ENCODE results near the gene CCM2. TPM values are rescaled to one million over a fixed set of nuclear protein-coding genes. Genes with fewer than 3 reads are reported as not detected.

The CCM2 gene
- total RNA-seq, 2 experiments from 2014 or later = 48.8 to 52.8 TPM

GRCh38 chr7:44981035-44981706 is 18.8 kb upstream of the CCM2 start:
- H3K4me3 ChIP-seq (ENCODE audit: low read length) = no peak overlapping the region
- ChIA-PET POLR2A (interaction anchor here (6.4 to 16.1 kb wide), 2 partner anchors 20 to 50 kb away, joined by 104 to 321 read pairs; partner anchors contain the start of gene CCM2), CTCF (interaction anchor here (1.4 to 1.6 kb wide), 2 partner anchors 20 to 124 kb away, joined by 4 to 5 read pairs; no protein-coding TSS in a partner anchor)
- H3K27me3 ChIP-seq (ENCODE audit: control insufficient read depth in 1 of 2, insufficient read depth in 2 of 2, low read length in 2 of 2) = no peaks in the 10 kb centered on the region
- DNase-seq (peak in 2 of 14 experiments; percentile 52), ATAC-seq (ENCODE audit: poor library complexity) (no peak)
- intact Hi-C loops (cut with DNase I, micrococcal nuclease) = loop anchor here in 1 of 2 experiments (10.0 kb wide), 1 partner anchor 396 kb away; the partner anchor contains the start of gene TMED4
- H3K4me1 ChIP-seq (ENCODE audit: insufficient read depth, low read length) = peaks cover 90% of the 10 kb centered on the region
- H3K9me3 Mint-ChIP-seq = no peaks in the 10 kb centered on the region
- peak overlapping the region; percentile 79 for H3K4me3 Mint-ChIP-seq
- H3K36me3 Mint-ChIP-seq (ENCODE audit: low read depth) = peaks cover 69% of the 10 kb centered on the region
- peak overlapping the region; percentile 95 for H3K27ac Mint-ChIP-seq
- H3K4me1 Mint-ChIP-seq (ENCODE audit: low read depth) = peaks cover 94% of the 10 kb centered on the region
- H3K27me3 Mint-ChIP-seq = no peaks in the 10 kb centered on the region
- H3K27ac ChIP-seq (ENCODE audit: low read depth in 1 of 2, low read length in 2 of 2) = peak overlapping the region; percentile 90 to 92
- no peak for TF ChIP-seq CTCF (IDR thresholded peaks at IDR 0.05)
- no peaks in the 10 kb centered on the region for H3K9me3 ChIP-seq (ENCODE audit: control insufficient read depth in 1 of 2, insufficient read depth in 1 of 2, low read length in 2 of 2)
- H3K36me3 ChIP-seq (ENCODE audit: insufficient read depth, low read length) = peaks cover 44% of the 10 kb centered on the region

GRCh38 chr7:44982535-44982923 is 17.5 kb upstream of the CCM2 start:
- DNase-seq = no peak
- ATAC-seq (ENCODE audit: poor library complexity) = no peak
- Mint-ChIP-seq H3K4me3 (peak overlapping the region; percentile 35), H3K4me1 (ENCODE audit: low read depth) (peaks cover 89% of the 10 kb centered on the region), H3K27ac (peak overlapping the region; percentile 95), H3K36me3 (ENCODE audit: low read depth) (peaks cover 69% of the 10 kb centered on the region), H3K9me3 (no peaks in the 10 kb centered on the region), H3K27me3 (no peaks in the 10 kb centered on the region)
- Histone ChIP-seq H3K4me3 (ENCODE audit: low read length) (no peak overlapping the region), H3K9me3 (ENCODE audit: control insufficient read depth in 1 of 2, insufficient read depth in 1 of 2, low read length in 2 of 2) (no peaks in the 10 kb centered on the region), H3K36me3 (ENCODE audit: insufficient read depth, low read length) (peaks cover 36% of the 10 kb centered on the region), H3K27ac (ENCODE audit: low read depth in 1 of 2, low read length in 2 of 2) (no peak overlapping the region), H3K27me3 (ENCODE audit: control insufficient read depth in 1 of 2, insufficient read depth in 2 of 2, low read length in 2 of 2) (no peaks in the 10 kb centered on the region), H3K4me1 (ENCODE audit: insufficient read depth, low read length) (peaks cover 88% of the 10 kb centered on the region)
- intact Hi-C loops (cut with DNase I, micrococcal nuclease) = loop anchor here in 1 of 2 experiments (10.0 kb wide), 1 partner anchor 398 kb away; the partner anchor contains the start of gene TMED4
- POLR2A ChIA-PET = interaction anchor here (0.9 to 16.1 kb wide), 4 partner anchors 9 to 49 kb away, joined by 3 to 321 read pairs (median 8); partner anchors contain the start of gene CCM2
- CTCF ChIA-PET = interaction anchor here (0.8 to 1.6 kb wide), 4 partner anchors 14 to 154 kb away, joined by 3 to 5 read pairs (median 4); no protein-coding TSS in a partner anchor
- no peak for TF ChIP-seq CTCF (IDR thresholded peaks at IDR 0.05)

GRCh38 chr7:44982970-44983369 is 17.0 kb upstream of the CCM2 start:
- CTCF ChIA-PET = interaction anchor here (0.8 to 1.6 kb wide), 5 partner anchors 9 to 153 kb away, joined by 3 to 5 read pairs (median 4); no protein-coding TSS in a partner anchor
- DNase-seq (no peak), ATAC-seq (ENCODE audit: poor library complexity) (no peak)
- Mint-ChIP-seq H3K4me1 (ENCODE audit: low read depth) (peaks cover 85% of the 10 kb centered on the region), H3K36me3 (ENCODE audit: low read depth) (peaks cover 65% of the 10 kb centered on the region), H3K4me3 (peak overlapping the region; percentile 95), H3K27me3 (no peaks in the 10 kb centered on the region), H3K27ac (peak overlapping the region; percentile 95), H3K9me3 (no peaks in the 10 kb centered on the region)
- POLR2A ChIA-PET = interaction anchor here (0.9 to 16.1 kb wide), 4 partner anchors 9 to 49 kb away, joined by 3 to 321 read pairs (median 8); partner anchors contain the start of gene CCM2
- TF ChIP-seq CTCF (IDR thresholded peaks at IDR 0.05) = no peak
- no peaks in the 10 kb centered on the region for H3K9me3 ChIP-seq (ENCODE audit: control insufficient read depth in 1 of 2, insufficient read depth in 1 of 2, low read length in 2 of 2)
- H3K27me3 ChIP-seq (ENCODE audit: control insufficient read depth in 1 of 2, insufficient read depth in 2 of 2, low read length in 2 of 2) = no peaks in the 10 kb centered on the region
- intact Hi-C loops (cut with DNase I, micrococcal nuclease) = loop anchor here in 1 of 2 experiments (10.0 kb wide), 1 partner anchor 398 kb away; the partner anchor contains the start of gene TMED4
- peaks cover 86% of the 10 kb centered on the region for H3K4me1 ChIP-seq (ENCODE audit: insufficient read depth, low read length)
- H3K36me3 ChIP-seq (ENCODE audit: insufficient read depth, low read length) = peaks cover 36% of the 10 kb centered on the region
- no peak overlapping the region for H3K4me3 ChIP-seq (ENCODE audit: low read length)
- H3K27ac ChIP-seq (ENCODE audit: low read depth in 1 of 2, low read length in 2 of 2) = no peak overlapping the region
